Measurements from ENCODE around the gene KCNK7.

DNA sequence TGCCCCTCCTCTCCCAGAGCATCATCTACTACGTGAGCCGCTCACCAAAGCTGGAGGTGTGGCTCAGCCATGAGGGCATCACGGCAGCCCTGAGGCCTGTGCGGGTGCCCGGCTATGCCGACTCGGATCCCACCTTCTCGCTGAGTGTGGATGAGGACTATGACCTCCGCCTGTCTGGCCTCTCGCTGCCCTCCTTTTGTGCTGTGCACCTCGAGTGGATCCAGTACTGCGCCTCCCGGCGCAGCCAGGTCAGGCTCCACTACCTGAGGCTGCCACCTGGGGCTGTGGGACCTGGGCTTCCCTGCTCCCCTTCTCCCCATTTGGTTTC is 38.5 kb upstream of the KCNK7 start:
- TF ChIP-seq, protein P1, sequence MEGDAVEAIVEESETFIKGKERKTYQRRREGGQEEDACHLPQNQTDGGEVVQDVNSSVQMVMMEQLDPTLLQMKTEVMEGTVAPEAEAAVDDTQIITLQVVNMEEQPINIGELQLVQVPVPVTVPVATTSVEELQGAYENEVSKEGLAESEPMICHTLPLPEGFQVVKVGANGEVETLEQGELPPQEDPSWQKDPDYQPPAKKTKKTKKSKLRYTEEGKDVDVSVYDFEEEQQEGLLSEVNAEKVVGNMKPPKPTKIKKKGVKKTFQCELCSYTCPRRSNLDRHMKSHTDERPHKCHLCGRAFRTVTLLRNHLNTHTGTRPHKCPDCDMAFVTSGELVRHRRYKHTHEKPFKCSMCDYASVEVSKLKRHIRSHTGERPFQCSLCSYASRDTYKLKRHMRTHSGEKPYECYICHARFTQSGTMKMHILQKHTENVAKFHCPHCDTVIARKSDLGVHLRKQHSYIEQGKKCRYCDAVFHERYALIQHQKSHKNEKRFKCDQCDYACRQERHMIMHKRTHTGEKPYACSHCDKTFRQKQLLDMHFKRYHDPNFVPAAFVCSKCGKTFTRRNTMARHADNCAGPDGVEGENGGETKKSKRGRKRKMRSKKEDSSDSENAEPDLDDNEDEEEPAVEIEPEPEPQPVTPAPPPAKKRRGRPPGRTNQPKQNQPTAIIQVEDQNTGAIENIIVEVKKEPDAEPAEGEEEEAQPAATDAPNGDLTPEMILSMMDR (IDR thresholded peaks at IDR 0.05): no peak
- TF ChIP-seq POLR2A (IDR thresholded peaks at IDR 0.05): no peak

Data from thyroid gland (tissue), 4 donors.